Neuron (in vitro differentiated cells): Measurements from ENCODE around the gene ZBTB20.

Experiments
- H2AFZ ChIP-seq: one replicate; pipeline ENCODE4 v1.6.1; 2013; ENCODE audit warnings: low read depth, mild to moderate bottlenecking, inconsistent platforms, low read length, moderate library complexity
- H3K27me3 ChIP-seq: one replicate; pipeline ENCODE4 v1.6.1; 2013; ENCODE audit warnings: low read length; ENCODE audit not compliant: insufficient read depth
- H3K36me3 ChIP-seq: one replicate; pipeline ENCODE4 v1.6.1; 2013; ENCODE audit warnings: low read length; ENCODE audit not compliant: insufficient read depth
- H3K4me1 ChIP-seq: one replicate; pipeline ENCODE4 v1.6.1; 2013; ENCODE audit warnings: low read length; ENCODE audit not compliant: insufficient read depth
- H3K4me3 ChIP-seq: 2 replicates; pipeline ENCODE4 v1.5.1; 2013; ENCODE audit warnings: mild to moderate bottlenecking, low read length, moderate library complexity
- H3K9me3 ChIP-seq: one replicate; pipeline ENCODE4 v1.6.1; 2013; ENCODE audit warnings: low read length

Gene ZBTB20

DNA sequence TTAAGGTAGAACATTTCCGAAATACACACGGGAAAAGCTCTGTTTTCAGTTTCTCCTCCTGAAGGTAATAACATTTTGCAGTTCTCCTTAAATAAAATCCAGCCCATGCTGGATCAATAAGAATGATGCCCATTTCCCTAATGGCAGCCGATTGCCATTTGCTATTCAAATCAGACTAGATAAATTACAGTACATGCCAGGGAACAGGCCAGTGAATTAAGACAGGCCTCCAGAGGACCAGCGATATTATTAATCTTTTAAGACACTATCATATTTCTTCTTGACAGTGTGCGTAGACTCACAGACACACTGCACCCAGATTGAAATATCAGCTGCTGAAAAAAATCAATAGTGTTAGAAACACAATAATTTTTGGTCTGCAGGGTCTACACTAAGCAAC is 431.0 kb downstream of the ZBTB20 start:
- Histone ChIP-seq H2AFZ (no peak overlapping the region), H3K9me3 (no peaks in the 10 kb centered on the region), H3K4me1 (no peaks in the 10 kb centered on the region), H3K27me3 (no peaks in the 10 kb centered on the region), H3K36me3 (no peaks in the 10 kb centered on the region), H3K4me3 (no peak overlapping the region)

- Histone ChIP-seq H2AFZ (no peak overlapping the region), H3K36me3 (no peaks in the 10 kb centered on the region), H3K4me1 (no peaks in the 10 kb centered on the region), H3K9me3 (no peaks in the 10 kb centered on the region), H3K27me3 (no peaks in the 10 kb centered on the region), H3K4me3 (no peak overlapping the region)
Observed at GRCh38 chr3:114714957-114715460, 432.1 kb downstream of the ZBTB20 start.

DNA sequence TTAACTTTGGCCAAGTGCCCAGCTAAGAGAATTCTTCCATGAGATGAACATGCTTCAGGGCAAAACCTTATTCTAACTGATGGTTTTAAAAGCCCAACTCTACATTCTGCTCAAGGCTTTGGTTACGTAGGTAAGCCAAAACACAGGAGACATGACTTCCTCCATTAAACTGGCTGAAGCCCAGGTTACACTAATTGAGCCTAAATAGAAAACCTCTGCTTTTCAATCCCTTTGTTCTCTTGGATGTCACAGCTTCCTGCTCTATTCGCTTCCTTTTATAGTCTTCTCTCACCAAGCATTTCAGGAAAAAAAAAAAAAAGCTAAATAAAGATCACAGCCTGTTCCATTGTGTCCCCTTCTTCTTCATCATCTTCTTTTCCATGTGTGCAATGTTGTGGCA is 432.9 kb downstream of the ZBTB20 start:
- no peak overlapping the region for H2AFZ ChIP-seq
- no peak overlapping the region for H3K4me3 ChIP-seq
- H3K4me1 ChIP-seq = no peaks in the 10 kb centered on the region
- H3K36me3 ChIP-seq = no peaks in the 10 kb centered on the region
- H3K27me3 ChIP-seq = no peaks in the 10 kb centered on the region
- H3K9me3 ChIP-seq = no peaks in the 10 kb centered on the region

DNA sequence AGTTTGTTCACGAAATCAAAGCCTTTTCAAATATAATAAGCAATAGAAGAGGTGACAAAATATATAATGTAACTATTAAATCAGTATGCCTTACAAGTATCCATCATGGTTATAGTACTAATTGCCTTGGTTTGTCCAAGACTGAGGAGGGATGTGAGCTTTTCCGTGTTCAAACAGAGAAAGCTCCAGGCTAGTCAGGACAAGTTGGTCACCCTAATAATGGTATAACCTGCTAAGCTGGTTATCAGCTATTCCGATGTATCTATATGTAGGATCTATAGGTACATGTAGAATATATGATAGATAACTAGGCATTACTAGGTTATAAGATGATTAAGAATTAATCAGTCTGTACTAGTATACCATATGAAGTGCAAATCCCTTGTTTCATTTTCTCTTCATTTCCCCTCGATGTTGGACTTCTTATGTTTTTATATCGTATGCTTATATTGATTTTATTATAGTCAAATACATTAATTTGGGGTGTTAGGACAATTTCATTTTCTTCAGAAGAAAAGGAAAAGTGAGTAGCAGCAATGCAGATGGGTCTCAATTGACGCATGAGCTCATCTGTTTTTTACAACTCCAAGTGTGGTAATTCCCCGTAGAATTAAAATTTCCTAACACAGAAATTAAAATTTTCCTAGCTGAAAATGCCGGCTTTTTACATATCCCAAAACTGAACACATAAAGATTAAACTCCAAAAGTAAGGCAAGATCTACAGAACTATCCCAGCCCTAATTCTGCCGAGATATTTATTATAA is 434.2 kb downstream of the ZBTB20 start:
- Histone ChIP-seq H3K36me3 (no peaks in the 10 kb centered on the region), H3K4me1 (no peaks in the 10 kb centered on the region), H3K9me3 (no peaks in the 10 kb centered on the region), H2AFZ (no peak overlapping the region), H3K27me3 (no peaks in the 10 kb centered on the region), H3K4me3 (no peak overlapping the region)

DNA sequence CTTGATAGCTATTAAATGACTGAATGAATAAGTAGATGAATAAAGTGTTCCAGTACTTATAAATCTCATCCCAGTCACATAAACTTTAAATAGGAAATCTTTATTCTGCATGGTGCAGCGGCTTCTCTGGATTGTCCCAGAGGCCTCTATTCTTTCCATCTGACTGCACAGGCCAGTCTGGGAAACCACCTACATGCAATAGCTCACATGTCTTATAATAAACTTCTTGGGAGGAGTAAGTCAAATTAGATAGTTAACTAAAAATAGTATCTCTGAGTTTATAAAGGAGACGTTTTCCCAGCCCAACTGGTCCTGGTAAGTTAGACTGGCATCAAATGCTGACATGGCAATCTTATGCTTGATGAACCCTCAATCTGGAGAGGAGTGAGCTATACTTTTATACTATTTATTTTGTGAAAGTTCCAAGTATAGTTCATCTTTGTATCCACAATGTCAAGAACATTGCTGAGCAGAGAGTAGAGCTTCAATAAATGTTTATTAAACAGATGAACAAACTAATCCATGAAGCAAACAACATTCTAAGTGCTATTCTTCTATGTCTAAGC is 435.7 kb downstream of the ZBTB20 start:
- H3K4me1 ChIP-seq = peaks cover 5% of the 10 kb centered on the region
- H3K27me3 ChIP-seq = no peaks in the 10 kb centered on the region
- no peak overlapping the region for H3K4me3 ChIP-seq
- H3K9me3 ChIP-seq = no peaks in the 10 kb centered on the region
- no peaks in the 10 kb centered on the region for H3K36me3 ChIP-seq
- H2AFZ ChIP-seq = no peak overlapping the region

- Histone ChIP-seq H2AFZ (no peak overlapping the region), H3K9me3 (no peaks in the 10 kb centered on the region), H3K36me3 (no peaks in the 10 kb centered on the region), H3K4me3 (no peak overlapping the region), H3K4me1 (peaks cover 7% of the 10 kb centered on the region), H3K27me3 (no peaks in the 10 kb centered on the region)
Observed at GRCh38 chr3:114709102-114709501, 438.0 kb downstream of the ZBTB20 start.

- Histone ChIP-seq H3K4me3 (no peak overlapping the region), H3K4me1 (peaks cover 7% of the 10 kb centered on the region), H3K36me3 (no peaks in the 10 kb centered on the region), H3K27me3 (no peaks in the 10 kb centered on the region), H2AFZ (no peak overlapping the region), H3K9me3 (no peaks in the 10 kb centered on the region)
Observed at GRCh38 chr3:114707252-114707860, 439.7 kb downstream of the ZBTB20 start.

DNA sequence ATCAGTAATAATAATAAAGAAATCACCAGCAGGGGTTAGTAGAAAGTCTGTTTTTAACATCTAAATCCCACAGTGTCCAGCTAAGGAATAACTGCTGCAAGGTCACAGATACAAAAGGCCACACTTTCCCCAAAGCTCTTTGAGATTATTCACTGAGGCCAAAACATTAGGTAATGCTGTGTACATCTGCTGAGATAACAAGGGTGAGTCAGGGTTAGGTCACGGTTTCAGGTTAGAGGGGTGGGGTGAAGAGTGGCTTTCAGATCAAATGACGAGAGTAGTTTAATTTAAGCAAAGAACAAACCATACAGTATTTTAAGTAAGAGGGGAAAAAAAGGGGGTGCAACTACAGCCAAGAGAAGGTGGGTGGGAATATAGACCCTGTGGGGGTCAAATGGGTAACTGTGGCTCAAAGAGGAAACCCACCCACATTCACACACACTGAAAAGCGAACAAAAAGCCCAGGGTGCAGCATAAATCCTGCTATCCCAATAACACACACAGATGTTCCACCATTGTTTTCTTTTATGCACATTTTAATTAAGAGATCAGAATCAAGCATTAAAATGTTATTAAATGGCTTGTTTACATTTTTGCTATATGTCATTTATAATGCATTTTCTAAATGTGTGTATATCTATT is 440.4 kb downstream of the ZBTB20 start:
- no peaks in the 10 kb centered on the region for H3K27me3 ChIP-seq
- no peak overlapping the region for H2AFZ ChIP-seq
- H3K9me3 ChIP-seq = no peaks in the 10 kb centered on the region
- H3K4me1 ChIP-seq = peaks cover 7% of the 10 kb centered on the region
- H3K36me3 ChIP-seq = no peaks in the 10 kb centered on the region
- H3K4me3 ChIP-seq = no peak overlapping the region

GRCh38 chr3:114700637-114701234 is 446.4 kb downstream of the ZBTB20 start:
- no peaks in the 10 kb centered on the region for H3K36me3 ChIP-seq
- H2AFZ ChIP-seq = no peak overlapping the region
- no peaks in the 10 kb centered on the region for H3K9me3 ChIP-seq
- H3K4me1 ChIP-seq = no peaks in the 10 kb centered on the region
- H3K4me3 ChIP-seq = no peak overlapping the region
- H3K27me3 ChIP-seq = no peaks in the 10 kb centered on the region

DNA sequence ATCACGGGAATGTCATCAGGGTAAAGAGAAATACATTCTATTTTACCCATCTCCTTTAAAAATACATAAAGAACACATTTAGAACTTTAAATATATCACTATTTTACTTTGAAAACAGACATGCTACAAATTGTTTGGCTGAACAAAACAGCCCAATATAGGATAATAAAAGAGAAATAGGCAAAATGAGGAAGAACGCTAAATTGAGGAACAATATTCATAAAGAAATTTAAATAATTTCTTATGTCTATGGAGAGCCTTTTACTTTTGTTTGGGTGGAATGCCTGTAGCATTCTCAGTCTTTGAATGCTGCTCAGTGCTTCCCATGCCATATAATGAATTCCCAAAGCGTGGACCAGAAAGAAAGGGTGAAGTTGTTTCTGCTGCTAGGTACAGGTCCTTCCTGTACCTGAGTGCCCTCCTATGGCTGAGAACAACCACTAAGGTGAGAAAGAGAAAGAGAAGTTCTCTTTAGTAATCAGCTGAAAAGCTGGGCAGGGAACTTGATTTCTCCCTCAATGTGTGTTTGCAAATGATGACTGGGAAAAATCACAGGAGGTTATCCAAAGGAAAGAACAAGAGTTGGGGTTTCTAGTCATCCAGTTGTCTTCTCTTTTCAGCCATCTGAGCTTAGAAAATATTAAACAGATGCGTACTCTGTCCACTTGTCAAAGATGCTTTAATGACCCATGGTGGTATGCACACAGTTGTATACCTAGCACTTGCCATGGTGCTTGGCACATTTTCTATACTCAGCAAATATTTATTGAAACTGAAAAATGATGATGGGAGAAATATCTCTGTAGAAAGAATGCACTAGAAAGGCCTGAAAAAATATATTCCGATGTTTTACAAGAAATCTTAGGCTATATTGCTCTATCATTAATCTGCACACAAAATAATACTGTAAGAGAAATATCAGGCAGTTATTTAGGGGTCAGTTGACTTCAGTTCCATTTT is 448.7 kb downstream of the ZBTB20 start:
- H3K4me3 ChIP-seq = no peak overlapping the region
- H3K36me3 ChIP-seq = no peaks in the 10 kb centered on the region
- H3K27me3 ChIP-seq = no peaks in the 10 kb centered on the region
- no peaks in the 10 kb centered on the region for H3K9me3 ChIP-seq
- H3K4me1 ChIP-seq = no peaks in the 10 kb centered on the region
- H2AFZ ChIP-seq = no peak overlapping the region

GRCh38 chr3:114697401-114697800 is 449.7 kb downstream of the ZBTB20 start:
- H3K36me3 ChIP-seq = no peaks in the 10 kb centered on the region
- no peak overlapping the region for H2AFZ ChIP-seq
- H3K9me3 ChIP-seq = peaks cover 1% of the 10 kb centered on the region
- no peaks in the 10 kb centered on the region for H3K27me3 ChIP-seq
- H3K4me3 ChIP-seq = no peak overlapping the region
- no peaks in the 10 kb centered on the region for H3K4me1 ChIP-seq

DNA sequence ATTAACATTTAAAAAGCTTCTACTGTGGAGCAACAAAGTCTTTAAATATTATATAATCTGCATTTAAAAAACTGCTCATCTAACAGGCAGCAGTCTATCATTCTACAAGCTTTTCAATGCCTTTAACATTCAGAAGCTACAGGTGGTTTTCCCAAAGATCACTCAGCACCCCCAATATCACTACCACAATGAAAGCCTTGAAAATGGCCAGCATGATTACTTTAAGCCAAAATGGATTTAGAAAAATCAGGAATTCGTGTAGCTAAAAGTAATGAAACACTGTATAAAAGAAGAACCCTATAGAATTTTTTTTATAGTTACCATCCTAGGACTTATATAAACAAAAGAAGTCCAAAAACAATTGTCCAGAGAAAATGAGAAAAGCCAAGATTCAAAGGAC is 452.8 kb downstream of the ZBTB20 start:
- no peak overlapping the region for H3K4me3 ChIP-seq
- no peaks in the 10 kb centered on the region for H3K27me3 ChIP-seq
- H3K36me3 ChIP-seq = no peaks in the 10 kb centered on the region
- no peaks in the 10 kb centered on the region for H3K4me1 ChIP-seq
- H3K9me3 ChIP-seq = peaks cover 1% of the 10 kb centered on the region
- no peak overlapping the region for H2AFZ ChIP-seq
